SK-N-MC (cell line): Measurements from ENCODE around the gene LRRC15.

Experiments
- EZH2 ChIP-seq: fragments of 200-600 bp; sonication (generic); IDR thresholded peaks from one replicate; pipeline ENCODE4 v1.6.1; 2017; ENCODE audit warnings: antibody characterized with exemption
- POLR2AphosphoS5 ChIP-seq: IDR thresholded peaks from 2 replicates; pipeline ENCODE4 v1.6.1; 2012; ENCODE audit warnings: mild to moderate bottlenecking, low read depth, low read length, borderline replicate concordance

- no peak for TF ChIP-seq EZH2
- TF ChIP-seq POLR2AphosphoS5: no peak
Observed at GRCh38 chr3:194333212-194333980, 36.1 kb downstream of the LRRC15 start.
